Mammary epithelial cell (primary cell): ENCODE results near the gene ZSCAN32.

ENCODE experiments used
- CTCF ChIP-seq, 2 donors: IDR thresholded peaks in 1 of 2; conservative IDR thresholded peaks in 1 of 2; 2 replicates each; pipeline ENCODE4 v1.5.1; 2011 to 2012; ENCODE audit warnings: inconsistent platforms in 2 of 2, low read length in 2 of 2, mild to moderate bottlenecking in 2 of 2, control low read depth in 1 of 2, low read depth in 1 of 2; ENCODE audit not compliant: insufficient read depth in 1 of 2; ENCODE audit errors: extremely low read depth in 1 of 2
- EZH2 ChIP-seq: IDR thresholded peaks from 2 replicates; pipeline ENCODE4 v1.6.1; 2012; ENCODE audit warnings: low read length, inconsistent platforms, borderline replicate concordance

GRCh38 chr16:3413730-3414379 lies 13.1 kb upstream of the ZSCAN32 start:
- TF ChIP-seq CTCF (conservative IDR thresholded peaks at IDR 0.05 in 1 of 2, IDR thresholded peaks at IDR 0.05 in 1 of 2; ENCODE audit: extremely low read depth in 1 of 2, insufficient read depth in 1 of 2, low read depth in 1 of 2, low read length in 2 of 2) (no peak), EZH2 (no peak)
